ENCODE results near the gene TRPC4.

DNA sequence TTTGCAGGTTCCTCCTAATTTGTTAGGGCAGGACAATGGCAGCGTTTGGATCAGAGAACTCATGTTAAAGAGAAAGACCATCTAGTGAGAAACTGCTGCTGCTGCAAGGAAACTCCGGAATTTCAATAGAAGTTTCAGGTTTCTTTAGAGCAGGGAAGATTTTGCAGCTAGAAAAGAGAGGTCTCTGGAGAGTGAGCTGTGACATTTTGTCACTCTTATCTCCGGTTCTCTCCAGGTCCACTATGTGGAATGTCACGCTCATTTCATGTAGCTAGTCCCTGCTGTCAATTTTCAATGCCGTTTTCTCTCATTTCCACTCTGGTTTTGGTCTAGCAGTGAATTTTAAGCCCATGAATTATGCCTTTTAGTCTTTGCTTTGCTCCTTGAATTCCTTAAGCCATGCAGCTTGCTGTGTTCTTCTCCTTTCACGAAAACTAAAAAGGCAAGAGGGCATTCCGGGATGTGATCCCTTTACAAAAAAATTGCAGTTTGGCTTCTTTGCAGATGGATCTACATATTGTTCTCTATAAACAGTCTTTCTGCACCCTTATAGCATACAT lies 224.3 kb downstream of the TRPC4 start:
- TF ChIP-seq, protein P1, sequence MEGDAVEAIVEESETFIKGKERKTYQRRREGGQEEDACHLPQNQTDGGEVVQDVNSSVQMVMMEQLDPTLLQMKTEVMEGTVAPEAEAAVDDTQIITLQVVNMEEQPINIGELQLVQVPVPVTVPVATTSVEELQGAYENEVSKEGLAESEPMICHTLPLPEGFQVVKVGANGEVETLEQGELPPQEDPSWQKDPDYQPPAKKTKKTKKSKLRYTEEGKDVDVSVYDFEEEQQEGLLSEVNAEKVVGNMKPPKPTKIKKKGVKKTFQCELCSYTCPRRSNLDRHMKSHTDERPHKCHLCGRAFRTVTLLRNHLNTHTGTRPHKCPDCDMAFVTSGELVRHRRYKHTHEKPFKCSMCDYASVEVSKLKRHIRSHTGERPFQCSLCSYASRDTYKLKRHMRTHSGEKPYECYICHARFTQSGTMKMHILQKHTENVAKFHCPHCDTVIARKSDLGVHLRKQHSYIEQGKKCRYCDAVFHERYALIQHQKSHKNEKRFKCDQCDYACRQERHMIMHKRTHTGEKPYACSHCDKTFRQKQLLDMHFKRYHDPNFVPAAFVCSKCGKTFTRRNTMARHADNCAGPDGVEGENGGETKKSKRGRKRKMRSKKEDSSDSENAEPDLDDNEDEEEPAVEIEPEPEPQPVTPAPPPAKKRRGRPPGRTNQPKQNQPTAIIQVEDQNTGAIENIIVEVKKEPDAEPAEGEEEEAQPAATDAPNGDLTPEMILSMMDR (IDR thresholded peaks at IDR 0.05; ENCODE audit: insufficient read depth, low read length, poor library complexity, severe bottlenecking), result no peak
- TF ChIP-seq EZH2phosphoT487 (conservative IDR thresholded peaks at IDR 0.05; ENCODE audit: low read length), result no peak
